ENCODE data around the gene PCDH9. TPM values are rescaled to one million over a fixed set of nuclear protein-coding genes. Genes with fewer than 3 reads are reported as not detected.

PCDH9 gene
- total and polyA plus RNA-seq, 10 of the 15 experiments (the other 5 are each of a cell fraction or from before 2014, with no cell fraction given) = 0.02 to 2.3 (median 0.05) TPM; not detected in 1

DNA sequence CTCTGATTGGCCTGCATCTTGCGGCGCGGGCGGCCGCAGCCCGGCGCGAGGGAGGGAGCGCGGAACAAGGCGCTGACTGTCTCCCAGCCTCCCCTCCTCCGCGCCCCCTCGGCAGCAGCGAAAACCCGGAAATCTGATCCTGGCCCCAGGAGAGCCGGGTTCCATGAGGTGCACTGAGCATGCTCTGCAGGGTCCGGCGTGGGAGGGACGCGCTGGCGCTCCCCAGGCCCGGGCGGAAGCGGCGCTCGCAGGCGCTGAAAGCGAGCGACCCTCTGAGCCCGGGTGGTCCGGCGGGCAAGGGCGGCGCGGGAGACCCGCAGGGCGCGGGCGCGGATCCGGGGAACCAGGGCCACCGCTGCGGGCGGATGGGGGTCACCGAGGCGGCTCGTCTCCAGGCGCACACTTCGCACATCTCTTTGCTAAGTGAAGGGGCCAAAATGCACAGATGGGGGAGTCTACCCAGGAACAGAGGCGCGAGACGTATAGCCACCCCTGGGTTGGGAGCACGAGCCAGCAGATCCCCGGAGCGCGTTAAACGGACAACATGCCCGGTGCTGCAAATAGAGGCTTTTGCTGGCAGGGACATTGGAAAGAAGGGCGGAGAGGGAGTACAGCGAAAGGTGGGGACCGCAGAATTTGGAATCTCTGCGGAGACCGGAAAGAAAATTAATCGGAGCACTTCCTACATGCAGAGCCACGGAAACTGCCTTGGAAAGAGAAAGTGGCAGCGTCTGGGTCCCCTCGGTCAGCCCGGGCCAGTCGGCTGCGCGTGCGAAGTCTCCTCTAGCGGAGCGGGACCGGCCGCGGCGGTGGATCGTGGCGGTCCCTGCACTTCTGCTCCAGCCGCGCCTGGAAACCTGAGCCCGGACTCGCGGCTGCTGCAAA is 510 bp upstream of the PCDH9 start (continued):
- TF ChIP-seq ELK1 (IDR thresholded peaks at IDR 0.05; ENCODE audit: low read depth, low read length) (no peak), CHD2 (IDR thresholded peaks at IDR 0.05; ENCODE audit: borderline replicate concordance, low read depth, low read length) (peak; percentile 61), CHD1 (IDR thresholded peaks at IDR 0.05; ENCODE audit: low read depth, low read length) (no peak), NFYB (IDR thresholded peaks at IDR 0.05; ENCODE audit: insufficient read depth, low read depth, low read length) (peak; percentile 85; the same call in 1 of the 2 replicates), BCL3 (IDR thresholded peaks at IDR 0.05; ENCODE audit: borderline replicate concordance, insufficient read depth, low read depth, low read length, poor library complexity, severe bottlenecking) (no peak), YY1 (IDR thresholded peaks at IDR 0.05; ENCODE audit: low read depth, low read length) (no peak), LARP7 (IDR thresholded peaks at IDR 0.05) (peak; percentile 66), NKRF (conservative IDR thresholded peaks at IDR 0.05) (0 out of 2 replicates have a peak, but pooled peaks have one; percentile 48), SREBF2 (IDR thresholded peaks at IDR 0.05; ENCODE audit: low read length) (no peak), POLR2A (IDR thresholded peaks at IDR 0.05; ENCODE audit: low read depth, low read length) (no peak; the same call in 1 of the 2 replicates), PBX3 (IDR thresholded peaks at IDR 0.05; ENCODE audit: insufficient replicate concordance, low read depth, low read length) (no peak), IKZF1 (conservative IDR thresholded peaks at IDR 0.05) (peak; percentile 63), RAD51 (IDR thresholded peaks at IDR 0.05) (no peak), JUND (IDR thresholded peaks at IDR 0.05; ENCODE audit: low read depth, low read length) (no peak), RB1 (IDR thresholded peaks at IDR 0.05; ENCODE audit: borderline replicate concordance) (no peak; the same call in 1 of the 2 replicates), POLR2AphosphoS5 (IDR thresholded peaks at IDR 0.05; ENCODE audit: low read length) (no peak), SUPT20H (IDR thresholded peaks at IDR 0.05; ENCODE audit: borderline replicate concordance, control insufficient read depth, low read depth, low read length) (no peak), SRF (IDR thresholded peaks at IDR 0.05; ENCODE audit: low read depth in 2 of 2, low read length in 2 of 2) (no peak), JUNB (IDR thresholded peaks at IDR 0.05) (no peak), IRF4 (IDR thresholded peaks at IDR 0.05; ENCODE audit: low read depth, low read length) (no peak)
- TF ChIP-seq, protein P1, sequence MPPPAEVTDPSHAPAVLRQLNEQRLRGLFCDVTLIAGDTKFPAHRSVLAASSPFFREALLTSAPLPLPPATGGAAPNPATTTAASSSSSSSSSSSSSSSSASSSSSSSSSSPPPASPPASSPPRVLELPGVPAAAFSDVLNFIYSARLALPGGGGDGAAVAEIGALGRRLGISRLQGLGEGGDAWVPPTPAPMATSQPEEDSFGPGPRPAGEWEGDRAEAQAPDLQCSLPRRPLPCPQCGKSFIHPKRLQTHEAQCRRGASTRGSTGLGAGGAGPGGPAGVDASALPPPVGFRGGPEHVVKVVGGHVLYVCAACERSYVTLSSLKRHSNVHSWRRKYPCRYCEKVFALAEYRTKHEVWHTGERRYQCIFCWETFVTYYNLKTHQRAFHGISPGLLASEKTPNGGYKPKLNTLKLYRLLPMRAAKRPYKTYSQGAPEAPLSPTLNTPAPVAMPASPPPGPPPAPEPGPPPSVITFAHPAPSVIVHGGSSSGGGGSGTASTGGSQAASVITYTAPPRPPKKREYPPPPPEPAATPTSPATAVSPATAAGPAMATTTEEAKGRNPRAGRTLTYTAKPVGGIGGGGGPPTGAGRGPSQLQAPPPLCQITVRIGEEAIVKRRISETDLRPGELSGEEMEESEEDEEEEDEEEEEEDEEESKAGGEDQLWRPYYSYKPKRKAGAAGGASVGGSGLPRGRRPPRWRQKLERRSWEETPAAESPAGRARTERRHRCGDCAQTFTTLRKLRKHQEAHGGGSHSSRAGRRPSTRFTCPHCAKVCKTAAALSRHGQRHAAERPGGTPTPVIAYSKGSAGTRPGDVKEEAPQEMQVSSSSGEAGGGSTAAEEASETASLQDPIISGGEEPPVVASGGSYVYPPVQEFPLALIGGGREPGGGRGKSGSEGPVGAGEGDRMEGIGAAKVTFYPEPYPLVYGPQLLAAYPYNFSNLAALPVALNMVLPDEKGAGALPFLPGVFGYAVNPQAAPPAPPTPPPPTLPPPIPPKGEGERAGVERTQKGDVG (CRISPR knock-in tag; IDR thresholded peaks at IDR 0.05) = no peak
